ENCODE results near the gene SRGAP1. TPM values are rescaled to one million over a fixed set of nuclear protein-coding genes. Genes with fewer than 3 reads are reported as not detected.

Gene SRGAP1
- total RNA-seq, 1 experiment from 2014 or later: 65.0 TPM

DNA sequence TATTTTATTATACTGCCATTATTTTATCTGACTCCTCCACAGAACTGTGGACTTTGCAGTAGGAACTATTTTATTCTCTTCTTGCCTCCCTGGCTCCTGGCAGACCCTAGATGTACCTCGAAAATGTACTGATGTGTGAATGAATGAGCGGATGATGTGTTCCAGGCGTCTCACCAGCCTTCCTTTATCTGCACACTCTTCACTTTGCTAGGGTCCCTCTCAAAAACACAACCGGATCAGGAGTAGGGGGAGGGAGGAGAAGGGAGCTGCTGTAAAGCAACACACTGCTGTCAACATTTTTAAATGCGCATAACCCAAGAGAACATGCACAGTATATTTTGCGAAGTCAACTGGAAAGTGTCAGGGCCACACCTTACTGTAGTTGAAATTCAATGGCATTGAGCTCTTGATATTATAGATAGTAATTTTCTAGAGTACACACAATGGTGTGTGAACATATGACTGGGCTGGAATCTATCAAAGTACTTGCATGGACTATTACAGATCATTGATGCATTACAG is 36.3 kb downstream of the SRGAP1 start:
- intact Hi-C loops (cut with micrococcal nuclease): no loop called here
- no TSS peak for BruUV-seq (replicated peaks)
- Mint-ChIP-seq H3K9me3 (ENCODE audit: unreplicated experiment) (no peaks in the 10 kb centered on the region), H3K27me3 (ENCODE audit: insufficient read depth, unreplicated experiment) (no peaks in the 10 kb centered on the region), H3K36me3 (ENCODE audit: insufficient read depth, unreplicated experiment) (no peaks in the 10 kb centered on the region), H3K4me3 (ENCODE audit: unreplicated experiment) (no peak overlapping the region), H3K4me1 (ENCODE audit: insufficient read depth, unreplicated experiment) (peaks cover 5% of the 10 kb centered on the region), H3K27ac (ENCODE audit: low read depth, unreplicated experiment) (no peak overlapping the region)
- no peak for DNase-seq (ENCODE audit: unreplicated experiment)
- ChIA-PET POLR2A (no interaction called here), CTCF (no interaction called here)
- TF ChIP-seq, protein P1, sequence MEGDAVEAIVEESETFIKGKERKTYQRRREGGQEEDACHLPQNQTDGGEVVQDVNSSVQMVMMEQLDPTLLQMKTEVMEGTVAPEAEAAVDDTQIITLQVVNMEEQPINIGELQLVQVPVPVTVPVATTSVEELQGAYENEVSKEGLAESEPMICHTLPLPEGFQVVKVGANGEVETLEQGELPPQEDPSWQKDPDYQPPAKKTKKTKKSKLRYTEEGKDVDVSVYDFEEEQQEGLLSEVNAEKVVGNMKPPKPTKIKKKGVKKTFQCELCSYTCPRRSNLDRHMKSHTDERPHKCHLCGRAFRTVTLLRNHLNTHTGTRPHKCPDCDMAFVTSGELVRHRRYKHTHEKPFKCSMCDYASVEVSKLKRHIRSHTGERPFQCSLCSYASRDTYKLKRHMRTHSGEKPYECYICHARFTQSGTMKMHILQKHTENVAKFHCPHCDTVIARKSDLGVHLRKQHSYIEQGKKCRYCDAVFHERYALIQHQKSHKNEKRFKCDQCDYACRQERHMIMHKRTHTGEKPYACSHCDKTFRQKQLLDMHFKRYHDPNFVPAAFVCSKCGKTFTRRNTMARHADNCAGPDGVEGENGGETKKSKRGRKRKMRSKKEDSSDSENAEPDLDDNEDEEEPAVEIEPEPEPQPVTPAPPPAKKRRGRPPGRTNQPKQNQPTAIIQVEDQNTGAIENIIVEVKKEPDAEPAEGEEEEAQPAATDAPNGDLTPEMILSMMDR (IDR thresholded peaks at IDR 0.05; ENCODE audit: unreplicated experiment): no peak

DNA sequence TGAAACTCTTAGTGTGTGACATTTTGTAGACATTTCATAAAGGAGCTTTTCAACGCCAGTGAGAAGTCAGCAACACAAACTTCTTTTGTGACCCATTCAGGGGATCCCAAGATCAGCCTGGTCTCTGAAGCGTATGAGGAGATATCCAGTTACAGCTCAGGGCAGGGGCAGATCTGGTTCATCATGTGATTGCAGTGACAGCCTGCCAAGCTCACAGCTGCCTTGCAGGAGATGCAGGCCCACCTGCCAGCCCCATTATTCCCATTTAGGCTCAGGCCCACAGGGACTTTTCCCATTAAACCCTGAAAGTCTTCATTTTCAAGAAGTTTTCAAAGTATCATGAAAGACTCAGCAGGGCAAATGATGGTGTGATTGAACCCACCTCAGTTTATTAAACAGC is 38.3 kb downstream of the SRGAP1 start:
- TF ChIP-seq, protein P1 (IDR thresholded peaks at IDR 0.05; ENCODE audit: unreplicated experiment): no peak
- POLR2A ChIA-PET: interaction anchor here (0.6 to 1.8 kb wide), 3 partner anchors 10 to 727 kb away, joined by 3 to 4 read pairs (median 3); no protein-coding TSS in a partner anchor
- Mint-ChIP-seq H3K4me1 (ENCODE audit: insufficient read depth, unreplicated experiment) (peaks cover 10% of the 10 kb centered on the region), H3K9me3 (ENCODE audit: unreplicated experiment) (no peaks in the 10 kb centered on the region), H3K36me3 (ENCODE audit: insufficient read depth, unreplicated experiment) (peaks cover 9% of the 10 kb centered on the region), H3K27ac (ENCODE audit: low read depth, unreplicated experiment) (no peak overlapping the region), H3K27me3 (ENCODE audit: insufficient read depth, unreplicated experiment) (no peaks in the 10 kb centered on the region), H3K4me3 (ENCODE audit: unreplicated experiment) (no peak overlapping the region)
- no TSS peak for BruUV-seq (replicated peaks)
- CTCF ChIA-PET: interaction anchor here (0.5 to 1.2 kb wide), 3 partner anchors 10 to 72 kb away, joined by 3 to 4 read pairs (median 3); no protein-coding TSS in a partner anchor
- intact Hi-C loops (cut with micrococcal nuclease): no loop called here
- DNase-seq (ENCODE audit: unreplicated experiment): no peak

DNA sequence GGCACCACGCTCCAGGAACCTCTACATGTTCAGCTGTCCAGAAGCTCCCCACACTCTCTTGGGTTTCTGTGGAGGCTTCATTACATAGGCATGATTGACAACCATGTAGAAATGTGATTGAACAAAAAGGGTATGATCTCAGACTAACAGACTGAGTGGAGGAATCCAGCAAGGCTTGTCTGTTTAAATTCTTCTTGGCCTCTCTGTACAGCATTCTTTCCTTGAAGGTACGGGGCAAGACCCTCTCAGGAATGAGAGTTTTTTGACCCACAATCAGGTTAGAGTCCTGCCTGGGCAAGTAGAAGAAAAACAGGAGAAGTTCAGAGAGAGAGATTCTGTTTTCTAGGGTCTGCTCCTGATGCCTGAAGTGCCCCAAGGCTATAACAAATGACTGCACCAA is 40.9 kb downstream of the SRGAP1 start:
- H3K9me3 Mint-ChIP-seq (ENCODE audit: unreplicated experiment): no peaks in the 10 kb centered on the region
- peaks cover 27% of the 10 kb centered on the region for H3K4me1 Mint-ChIP-seq (ENCODE audit: insufficient read depth, unreplicated experiment)
- no peaks in the 10 kb centered on the region for H3K27me3 Mint-ChIP-seq (ENCODE audit: insufficient read depth, unreplicated experiment)
- BruUV-seq (replicated peaks): no TSS peak
- ChIA-PET POLR2A (no interaction called here), CTCF (interaction anchor here (1.1 kb wide), 1 partner anchor 20 kb away, joined by 3 read pairs; no protein-coding TSS in a partner anchor)
- H3K36me3 Mint-ChIP-seq (ENCODE audit: insufficient read depth, unreplicated experiment): peaks cover 16% of the 10 kb centered on the region
- TF ChIP-seq, protein P1 (IDR thresholded peaks at IDR 0.05; ENCODE audit: unreplicated experiment): no peak
- no peak for DNase-seq (ENCODE audit: unreplicated experiment)
- no peak overlapping the region for H3K4me3 Mint-ChIP-seq (ENCODE audit: unreplicated experiment)
- peak overlapping the region; percentile 84 for H3K27ac Mint-ChIP-seq (ENCODE audit: low read depth, unreplicated experiment)
- intact Hi-C loops (cut with micrococcal nuclease): no loop called here

DNA sequence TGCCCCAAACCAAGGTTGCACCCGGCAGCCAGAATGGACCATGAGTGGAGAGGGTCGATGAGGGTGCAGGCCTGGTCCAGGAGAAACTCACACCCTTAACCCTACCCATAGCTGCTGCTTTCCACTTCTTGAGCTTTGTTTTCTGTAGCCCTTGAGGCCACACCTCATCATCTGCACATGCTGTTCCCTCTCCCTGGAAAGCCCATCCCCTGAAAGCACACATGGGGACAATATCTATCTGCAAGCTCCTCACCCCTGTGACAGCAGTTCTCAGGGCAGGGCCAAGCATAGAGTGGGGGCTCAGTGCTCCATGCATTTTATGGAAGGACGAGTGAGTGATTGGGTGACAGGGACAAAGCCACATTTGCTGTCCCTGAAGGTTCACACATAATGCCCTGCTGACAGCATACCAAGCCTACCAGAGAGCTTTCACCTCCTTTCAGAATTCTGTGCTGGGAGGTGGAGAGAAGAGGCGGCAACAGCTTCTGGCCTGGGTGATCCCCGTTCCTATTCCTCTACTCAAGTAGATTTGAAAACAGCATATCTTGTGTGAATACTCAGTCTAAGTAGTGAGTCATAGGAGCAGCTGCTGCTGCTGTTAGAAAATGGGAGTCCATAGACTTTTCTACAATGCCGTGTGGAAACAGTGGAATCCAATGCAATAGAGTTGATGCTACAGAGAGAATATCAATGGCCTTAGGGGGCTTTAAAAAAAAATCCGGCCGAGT is 44.6 kb downstream of the SRGAP1 start:
- POLR2A ChIA-PET: interaction anchor here (0.5 to 3.1 kb wide), 9 partner anchors 8 to 215 kb away, joined by 3 to 11 read pairs (median 6); partner anchors contain the start of gene SRGAP1
- no TSS peak for BruUV-seq (replicated peaks)

More for the DNA sequence above, 44.6 kb downstream of the SRGAP1 start:
- intact Hi-C loops (cut with micrococcal nuclease): no loop called here
- Mint-ChIP-seq H3K36me3 (ENCODE audit: insufficient read depth, unreplicated experiment) (peaks cover 16% of the 10 kb centered on the region), H3K4me1 (ENCODE audit: insufficient read depth, unreplicated experiment) (peaks cover 33% of the 10 kb centered on the region), H3K4me3 (ENCODE audit: unreplicated experiment) (no peak overlapping the region), H3K9me3 (ENCODE audit: unreplicated experiment) (no peaks in the 10 kb centered on the region), H3K27ac (ENCODE audit: low read depth, unreplicated experiment) (peak overlapping the region; percentile 27), H3K27me3 (ENCODE audit: insufficient read depth, unreplicated experiment) (no peaks in the 10 kb centered on the region)
- TF ChIP-seq, protein P1 (IDR thresholded peaks at IDR 0.05; ENCODE audit: unreplicated experiment): no peak
- peak; percentile 39 for DNase-seq (ENCODE audit: unreplicated experiment)
- CTCF ChIA-PET: interaction anchor here (0.6 to 1.6 kb wide), 5 partner anchors 14 to 145 kb away, joined by 3 to 5 read pairs (median 4); partner anchors contain the start of gene SRGAP1
